ENCODE data around the gene HVCN1. TPM values are rescaled to one million over a fixed set of nuclear protein-coding genes. Genes with fewer than 3 reads are reported as not detected.

The HVCN1 gene
- total RNA-seq, 2 donors from 2014 or later: 8.8 to 9.5 TPM

DNA sequence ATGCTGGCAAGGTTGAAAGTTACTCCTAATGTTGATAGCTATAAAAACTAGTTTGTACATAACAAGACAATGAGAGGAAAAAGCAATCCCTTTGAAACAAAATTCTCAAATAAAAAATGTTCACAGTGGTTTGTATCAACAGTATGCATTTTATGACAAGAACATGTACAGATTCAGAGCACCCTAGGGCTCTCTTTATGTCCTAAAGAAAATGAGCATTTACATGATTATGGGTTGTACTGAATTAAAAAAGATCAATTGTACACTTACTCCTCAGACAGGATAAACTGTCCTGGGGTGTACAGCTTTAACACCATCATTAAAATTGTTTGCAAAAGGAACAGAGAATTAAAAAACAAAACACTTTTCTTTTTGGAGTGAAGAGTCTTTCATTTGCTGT, 31.6 kb upstream of the HVCN1 start:
- no peaks in the 10 kb centered on the region for H3K4me1 ChIP-seq (ENCODE audit: control insufficient read depth, insufficient read depth, low read length)
- H3K27ac Mint-ChIP-seq: no peak overlapping the region
- no peaks in the 10 kb centered on the region for H3K9me3 Mint-ChIP-seq
- H3K4me1 Mint-ChIP-seq: no peaks in the 10 kb centered on the region
- no peak overlapping the region for H3K9ac ChIP-seq (ENCODE audit: extremely low read depth, low read length, poor library complexity, severe bottlenecking)
- no peak overlapping the region for H3K27ac ChIP-seq (ENCODE audit: low read depth, low read length)
- H3K27me3 ChIP-seq (ENCODE audit: control insufficient read depth, insufficient read depth, low read length, poor library complexity, severe bottlenecking): no peaks in the 10 kb centered on the region
- H3K4me3 ChIP-seq (ENCODE audit: low read length): no peak overlapping the region
- TF ChIP-seq, protein P1, sequence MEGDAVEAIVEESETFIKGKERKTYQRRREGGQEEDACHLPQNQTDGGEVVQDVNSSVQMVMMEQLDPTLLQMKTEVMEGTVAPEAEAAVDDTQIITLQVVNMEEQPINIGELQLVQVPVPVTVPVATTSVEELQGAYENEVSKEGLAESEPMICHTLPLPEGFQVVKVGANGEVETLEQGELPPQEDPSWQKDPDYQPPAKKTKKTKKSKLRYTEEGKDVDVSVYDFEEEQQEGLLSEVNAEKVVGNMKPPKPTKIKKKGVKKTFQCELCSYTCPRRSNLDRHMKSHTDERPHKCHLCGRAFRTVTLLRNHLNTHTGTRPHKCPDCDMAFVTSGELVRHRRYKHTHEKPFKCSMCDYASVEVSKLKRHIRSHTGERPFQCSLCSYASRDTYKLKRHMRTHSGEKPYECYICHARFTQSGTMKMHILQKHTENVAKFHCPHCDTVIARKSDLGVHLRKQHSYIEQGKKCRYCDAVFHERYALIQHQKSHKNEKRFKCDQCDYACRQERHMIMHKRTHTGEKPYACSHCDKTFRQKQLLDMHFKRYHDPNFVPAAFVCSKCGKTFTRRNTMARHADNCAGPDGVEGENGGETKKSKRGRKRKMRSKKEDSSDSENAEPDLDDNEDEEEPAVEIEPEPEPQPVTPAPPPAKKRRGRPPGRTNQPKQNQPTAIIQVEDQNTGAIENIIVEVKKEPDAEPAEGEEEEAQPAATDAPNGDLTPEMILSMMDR (conservative IDR thresholded peaks at IDR 0.05): no peak
- H3K27me3 Mint-ChIP-seq (ENCODE audit: insufficient read depth): no peaks in the 10 kb centered on the region
- DNase-seq: no peak
- H3K4me3 Mint-ChIP-seq: no peak overlapping the region
- H3K36me3 Mint-ChIP-seq (ENCODE audit: low read depth): peaks cover 80% of the 10 kb centered on the region
- peaks cover 90% of the 10 kb centered on the region for H3K36me3 ChIP-seq (ENCODE audit: control insufficient read depth, insufficient read depth, low read length)
- H3K9me3 ChIP-seq (ENCODE audit: control insufficient read depth, low read length): no peaks in the 10 kb centered on the region

DNA sequence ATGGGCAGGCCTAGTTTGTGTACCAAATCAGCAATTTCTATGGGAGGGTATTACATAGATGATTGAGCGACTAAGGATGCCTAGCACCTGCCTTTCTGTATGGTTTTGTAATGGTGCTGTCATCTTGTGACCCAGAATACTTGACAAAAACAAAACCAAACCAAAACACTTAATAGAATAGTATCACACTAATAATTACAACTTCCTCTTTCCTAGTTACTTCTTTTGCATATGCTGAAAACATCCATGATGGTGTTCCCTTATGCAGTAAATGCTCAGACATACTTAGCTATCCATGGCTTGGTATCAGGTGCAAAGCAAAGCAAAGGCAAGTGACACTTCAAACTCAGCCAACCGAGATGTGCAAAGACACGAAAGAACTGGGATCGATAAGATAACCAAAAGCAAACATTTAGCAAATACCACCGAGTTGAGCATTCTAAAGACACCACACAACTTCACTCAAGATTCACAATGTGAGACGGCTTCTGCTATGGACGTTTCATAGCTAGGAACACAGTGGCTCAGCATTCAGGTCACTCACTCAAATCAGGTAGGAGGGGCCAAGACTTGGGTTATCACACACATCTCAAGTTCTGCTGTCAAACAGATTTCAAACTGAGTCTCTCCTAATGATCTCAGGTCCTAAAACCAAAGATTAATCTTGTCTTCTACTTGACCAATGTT, 29.4 kb upstream of the HVCN1 start:
- Mint-ChIP-seq H3K27ac (no peak overlapping the region), H3K27me3 (ENCODE audit: insufficient read depth) (no peaks in the 10 kb centered on the region), H3K9me3 (no peaks in the 10 kb centered on the region), H3K4me1 (no peaks in the 10 kb centered on the region), H3K36me3 (ENCODE audit: low read depth) (peaks cover 64% of the 10 kb centered on the region), H3K4me3 (no peak overlapping the region)
- peak; percentile 38 for DNase-seq
- H3K27me3 ChIP-seq (ENCODE audit: control insufficient read depth, insufficient read depth, low read length, poor library complexity, severe bottlenecking): no peaks in the 10 kb centered on the region
- no peak overlapping the region for H3K4me3 ChIP-seq (ENCODE audit: low read length)
- H3K36me3 ChIP-seq (ENCODE audit: control insufficient read depth, insufficient read depth, low read length): peaks cover 69% of the 10 kb centered on the region
- no peaks in the 10 kb centered on the region for H3K4me1 ChIP-seq (ENCODE audit: control insufficient read depth, insufficient read depth, low read length)
- no peak overlapping the region for H3K27ac ChIP-seq (ENCODE audit: low read depth, low read length)
- H3K9ac ChIP-seq (ENCODE audit: extremely low read depth, low read length, poor library complexity, severe bottlenecking): no peak overlapping the region
- H3K9me3 ChIP-seq (ENCODE audit: control insufficient read depth, low read length): no peaks in the 10 kb centered on the region
- WGBS, 2 experiments (ENCODE audit: insufficient coverage in 1 of 2, insufficient read length in 1 of 2): 70 to 92% methylated on average over 2 to 7 of the region's 7 CpGs
- TF ChIP-seq, protein P1 (conservative IDR thresholded peaks at IDR 0.05): no peak

- Histone ChIP-seq H3K9ac (ENCODE audit: extremely low read depth, low read length, poor library complexity, severe bottlenecking) (no peak overlapping the region), H3K4me1 (ENCODE audit: control insufficient read depth, insufficient read depth, low read length) (no peaks in the 10 kb centered on the region), H3K27me3 (ENCODE audit: control insufficient read depth, insufficient read depth, low read length, poor library complexity, severe bottlenecking) (no peaks in the 10 kb centered on the region), H3K27ac (ENCODE audit: low read depth, low read length) (no peak overlapping the region), H3K4me3 (ENCODE audit: low read length) (no peak overlapping the region), H3K36me3 (ENCODE audit: control insufficient read depth, insufficient read depth, low read length) (peaks cover 56% of the 10 kb centered on the region), H3K9me3 (ENCODE audit: control insufficient read depth, low read length) (no peaks in the 10 kb centered on the region)
- no peaks in the 10 kb centered on the region for H3K4me1 Mint-ChIP-seq
- H3K27me3 Mint-ChIP-seq (ENCODE audit: insufficient read depth): no peaks in the 10 kb centered on the region
- H3K9me3 Mint-ChIP-seq: no peaks in the 10 kb centered on the region
- TF ChIP-seq, protein P1 (conservative IDR thresholded peaks at IDR 0.05): no peak
- H3K27ac Mint-ChIP-seq: no peak overlapping the region
- WGBS, 2 experiments (ENCODE audit: insufficient coverage in 1 of 2, insufficient read length in 1 of 2): 96 to 100% methylated on average over 3 of the region's 3 CpGs
- DNase-seq: peak; percentile 38
- H3K36me3 Mint-ChIP-seq (ENCODE audit: low read depth): peaks cover 55% of the 10 kb centered on the region
- no peak overlapping the region for H3K4me3 Mint-ChIP-seq
Observed at GRCh38 chr12:110717037-110717436, 28.1 kb upstream of the HVCN1 start.
